CD4-positive, alpha-beta T cell treated with Interleukin-4 for 1 hour (primary cell): ENCODE results near the gene CENPB.

ENCODE experiments used
- DNase-seq, 2 donors: peaks; one replicate each; pipeline ENCODE4 v3.0.0-alpha.2; 2020 to 2022

CENPB gene

GRCh38 chr20:3745686-3746173 lies 40.8 kb downstream of the CENPB start:
- no peak for DNase-seq

GRCh38 chr20:3744806-3745685 lies 41.5 kb downstream of the CENPB start:
- DNase-seq: peak; percentile 85 to 89

- DNase-seq: no peak
Observed at GRCh38 chr20:3744037-3744436, 42.5 kb downstream of the CENPB start.

DNA sequence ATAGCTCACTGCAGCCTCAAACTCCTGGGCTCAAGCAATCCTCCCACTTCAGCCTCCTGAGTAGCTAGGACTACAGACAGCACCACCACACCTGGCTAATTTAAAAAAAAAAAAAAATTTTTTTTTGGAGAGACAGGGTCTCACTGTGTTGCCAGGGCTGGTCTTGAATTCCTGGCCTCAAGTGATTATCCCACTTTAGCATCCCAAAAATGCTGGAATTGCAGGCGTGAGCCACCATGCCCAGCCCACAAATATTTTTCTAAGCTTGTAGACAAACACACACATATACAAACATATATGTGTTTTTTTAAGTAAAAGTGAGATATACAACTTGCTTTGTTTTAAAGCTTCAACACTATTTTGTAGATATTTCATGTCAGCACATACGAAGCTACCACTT lies 43.3 kb downstream of the CENPB start:
- DNase-seq: no peak

- no peak for DNase-seq
Observed at GRCh38 chr20:3741836-3742458, 44.6 kb downstream of the CENPB start.

- no peak for DNase-seq
Observed at GRCh38 chr20:3740615-3741301, 45.8 kb downstream of the CENPB start.

DNA sequence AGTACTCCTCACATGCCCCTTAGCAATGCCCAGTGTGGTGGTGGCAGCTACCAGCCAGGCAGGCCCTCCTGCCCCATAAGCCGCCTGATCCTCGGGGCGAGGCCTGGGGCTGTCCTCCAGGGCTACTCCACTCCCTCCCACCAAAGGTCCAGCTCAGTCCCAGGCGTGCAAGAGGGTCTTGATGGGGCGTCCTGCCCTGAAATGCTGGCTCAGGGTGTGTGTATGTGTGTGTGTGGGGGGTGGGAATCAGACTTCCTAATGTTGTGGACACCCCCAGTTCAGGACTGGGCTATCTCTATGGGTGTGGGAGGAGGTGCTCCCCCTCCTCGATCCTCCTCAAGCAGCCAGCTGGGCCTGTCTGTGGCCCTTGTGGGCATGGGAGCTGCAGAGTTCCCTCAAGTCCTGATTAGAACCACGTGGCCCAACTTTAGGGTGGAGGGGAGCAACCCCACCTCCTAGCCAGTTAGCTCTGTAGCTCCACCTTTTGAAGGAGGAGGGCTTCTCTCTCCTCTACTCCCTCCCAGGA lies 46.6 kb downstream of the CENPB start:
- DNase-seq: no peak

- DNase-seq: no peak
Observed at GRCh38 chr20:3739054-3739925, 47.2 kb downstream of the CENPB start.

GRCh38 chr20:3738111-3739053 lies 48.2 kb downstream of the CENPB start:
- DNase-seq: no peak

DNA sequence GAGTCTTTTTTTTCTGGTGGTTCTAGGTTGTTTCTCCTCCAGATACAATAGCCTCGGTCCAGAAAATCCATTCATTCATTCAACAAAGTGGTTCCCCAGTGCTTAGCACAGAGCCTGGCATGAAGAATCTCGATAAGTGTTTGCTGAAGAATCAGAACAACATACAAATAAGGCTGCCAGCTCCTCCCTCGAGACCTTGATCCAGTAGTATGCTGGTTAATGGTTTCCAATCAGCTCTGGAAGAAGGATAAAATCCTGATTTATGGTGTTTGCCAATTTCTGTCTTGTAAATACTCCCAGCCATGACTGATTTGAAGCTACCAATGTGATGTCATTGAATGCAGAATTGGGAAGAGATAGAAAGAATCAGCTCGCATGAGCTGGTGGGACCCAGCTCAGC lies 50.8 kb downstream of the CENPB start:
- DNase-seq: no peak

GRCh38 chr20:3734111-3734843 lies 52.3 kb downstream of the CENPB start:
- DNase-seq: no peak
